GM12872 (cell line): ENCODE results near the gene KSR1.

Source experiments
- TF ChIP-seq, protein P1 (sequence below): IDR thresholded peaks from 3 replicates; pipeline ENCODE4 v1.5.1; 2011; ENCODE audit warnings: low read depth, mild to moderate bottlenecking, low read length, moderate library complexity; ENCODE audit not compliant: insufficient read depth

Gene KSR1

DNA sequence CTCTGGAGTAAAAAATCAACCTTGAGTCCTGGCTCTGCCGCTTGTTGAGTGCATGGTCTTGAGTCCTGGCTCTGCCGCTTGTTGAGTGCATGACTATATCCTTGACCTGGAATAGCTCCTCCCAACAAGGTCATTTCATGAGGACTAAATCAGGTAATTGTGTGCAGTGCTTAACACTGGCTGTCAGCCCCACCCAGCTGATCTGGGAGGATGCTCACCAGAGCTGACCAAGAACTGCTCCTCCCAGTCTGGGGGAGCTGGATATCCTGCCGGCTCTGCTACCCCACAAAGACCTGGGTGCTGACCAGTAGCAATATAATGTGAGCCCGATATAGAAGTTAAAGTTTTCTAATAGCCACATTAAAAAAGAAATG, 154.0 kb downstream of the KSR1 start:
- TF ChIP-seq, protein P1, sequence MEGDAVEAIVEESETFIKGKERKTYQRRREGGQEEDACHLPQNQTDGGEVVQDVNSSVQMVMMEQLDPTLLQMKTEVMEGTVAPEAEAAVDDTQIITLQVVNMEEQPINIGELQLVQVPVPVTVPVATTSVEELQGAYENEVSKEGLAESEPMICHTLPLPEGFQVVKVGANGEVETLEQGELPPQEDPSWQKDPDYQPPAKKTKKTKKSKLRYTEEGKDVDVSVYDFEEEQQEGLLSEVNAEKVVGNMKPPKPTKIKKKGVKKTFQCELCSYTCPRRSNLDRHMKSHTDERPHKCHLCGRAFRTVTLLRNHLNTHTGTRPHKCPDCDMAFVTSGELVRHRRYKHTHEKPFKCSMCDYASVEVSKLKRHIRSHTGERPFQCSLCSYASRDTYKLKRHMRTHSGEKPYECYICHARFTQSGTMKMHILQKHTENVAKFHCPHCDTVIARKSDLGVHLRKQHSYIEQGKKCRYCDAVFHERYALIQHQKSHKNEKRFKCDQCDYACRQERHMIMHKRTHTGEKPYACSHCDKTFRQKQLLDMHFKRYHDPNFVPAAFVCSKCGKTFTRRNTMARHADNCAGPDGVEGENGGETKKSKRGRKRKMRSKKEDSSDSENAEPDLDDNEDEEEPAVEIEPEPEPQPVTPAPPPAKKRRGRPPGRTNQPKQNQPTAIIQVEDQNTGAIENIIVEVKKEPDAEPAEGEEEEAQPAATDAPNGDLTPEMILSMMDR, result no peak

DNA sequence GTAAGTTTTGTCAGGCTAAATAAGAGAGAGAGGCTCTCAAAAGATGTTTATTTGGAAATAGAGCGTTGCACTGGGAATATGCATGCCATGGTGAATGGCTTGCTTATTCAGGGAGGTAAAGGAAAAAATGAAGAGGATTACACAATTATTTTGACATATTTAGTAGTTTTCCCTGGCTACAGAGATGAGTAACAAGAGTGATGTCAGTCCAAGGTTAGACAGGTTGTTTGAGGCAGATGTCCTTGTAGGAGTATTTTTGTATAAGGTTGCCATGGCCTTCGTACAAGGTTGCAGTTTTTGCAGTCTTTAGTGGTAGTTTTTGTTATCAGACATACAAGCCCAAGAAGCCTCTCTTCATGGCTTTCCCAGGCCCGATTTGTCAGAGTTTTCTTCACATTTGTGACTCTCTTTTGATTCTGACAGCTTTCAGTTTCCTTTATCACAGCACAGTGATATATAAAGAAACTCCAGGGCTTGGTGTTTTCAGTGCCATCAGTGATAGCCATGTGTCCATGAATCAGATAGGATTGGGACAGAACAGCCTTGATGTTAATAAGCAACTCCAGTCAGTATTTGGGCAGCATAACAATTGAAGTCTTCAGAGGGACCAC, 156.0 kb downstream of the KSR1 start:
- TF ChIP-seq, protein P1, result no peak

DNA sequence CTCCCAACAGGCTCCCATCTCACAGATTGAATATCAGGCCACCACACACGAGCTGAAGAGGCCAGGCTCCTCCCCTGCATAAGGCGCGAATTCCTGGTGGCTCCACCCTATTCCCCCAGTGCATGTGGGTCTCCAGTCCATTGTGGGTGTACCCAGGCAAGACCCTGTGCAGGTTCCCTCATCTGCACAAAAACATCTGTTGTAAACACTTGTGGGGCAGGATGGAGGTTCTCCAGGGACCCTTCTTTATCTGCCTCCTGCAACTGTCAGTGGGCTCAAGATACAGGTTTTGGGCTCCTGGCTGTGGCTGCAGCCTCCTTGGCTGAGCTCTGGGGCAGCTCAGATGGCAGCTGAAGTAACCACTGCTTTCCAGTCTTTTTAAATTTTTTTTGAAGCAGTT, 157.2 kb downstream of the KSR1 start:
- TF ChIP-seq, protein P1, result no peak

DNA sequence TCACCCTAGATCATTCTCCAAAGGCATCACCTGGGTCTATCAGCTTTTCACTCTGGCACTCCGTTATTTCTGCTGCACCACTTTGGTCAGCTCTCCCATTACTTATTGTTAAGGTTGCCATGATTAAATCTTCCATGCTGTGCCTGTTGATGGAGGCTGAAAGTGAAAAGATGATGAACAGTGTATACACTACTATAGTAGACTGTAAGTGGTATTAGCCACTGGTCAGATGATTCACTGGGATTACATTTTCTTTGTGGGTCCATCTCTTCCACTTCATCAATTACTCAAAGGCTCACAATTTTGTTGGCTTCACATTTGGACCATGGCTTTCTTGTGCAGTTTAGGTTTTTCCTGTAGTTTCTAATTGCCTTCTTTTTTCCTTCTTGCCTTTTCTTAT, 158.9 kb downstream of the KSR1 start:
- TF ChIP-seq, protein P1, result no peak

DNA sequence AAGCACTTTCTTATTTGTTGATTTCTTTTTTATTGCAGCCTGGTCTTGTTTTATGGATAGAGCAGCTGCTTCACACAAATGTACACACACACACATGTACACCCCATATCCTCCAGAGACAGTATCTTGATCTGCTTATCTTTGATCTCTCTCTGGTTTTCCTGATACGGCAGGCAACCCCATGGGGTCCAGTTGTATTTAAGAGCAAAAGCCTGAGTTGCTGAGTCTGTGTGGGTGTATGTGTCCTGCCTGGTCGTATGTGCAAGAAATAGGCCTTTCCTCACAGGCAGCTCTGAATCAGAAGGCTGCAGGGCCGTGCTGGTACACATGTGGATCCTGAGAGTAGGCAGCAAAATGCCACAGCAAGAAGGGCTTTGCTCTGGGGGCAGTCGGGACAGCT, 160.2 kb downstream of the KSR1 start:
- TF ChIP-seq, protein P1, result no peak

DNA sequence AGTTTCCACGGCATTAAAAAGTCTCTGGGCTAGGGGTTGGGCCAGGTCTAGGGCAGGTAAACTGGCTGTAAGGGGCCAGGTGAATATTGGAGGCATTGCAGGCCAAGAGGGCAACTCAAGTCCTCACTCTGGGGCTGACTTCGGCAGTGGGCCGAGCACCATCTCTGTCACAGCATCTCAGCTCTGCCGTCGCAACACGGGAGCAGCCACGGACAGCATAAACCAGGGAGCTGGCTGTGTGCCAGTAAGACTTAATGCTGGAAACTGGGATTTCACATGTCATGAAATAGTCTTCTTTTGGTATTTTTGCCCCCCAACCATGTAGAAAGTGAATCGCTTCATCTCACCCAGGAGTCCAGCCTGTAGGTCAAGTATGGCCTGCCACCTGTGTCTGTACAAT, 162.2 kb downstream of the KSR1 start:
- TF ChIP-seq, protein P1, result no peak

DNA sequence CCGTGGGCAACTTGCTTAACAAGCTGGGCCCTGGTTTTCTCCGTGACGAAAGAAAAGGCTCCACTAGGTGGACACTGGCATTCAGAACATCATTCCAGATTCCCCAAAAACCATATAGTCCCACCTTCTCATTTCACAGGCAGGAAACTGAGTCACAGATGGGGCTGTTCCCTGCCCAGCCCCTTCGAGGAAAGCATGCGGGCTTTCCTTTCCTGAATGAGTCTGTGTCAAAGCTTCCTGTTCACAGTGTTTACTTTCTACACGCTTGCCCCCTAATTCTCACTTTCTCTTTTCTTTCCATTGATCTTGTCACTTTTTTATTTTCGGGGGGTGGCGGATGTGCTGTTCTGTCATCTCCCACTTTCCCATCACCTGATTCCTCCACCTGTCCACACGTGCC, 164.5 kb downstream of the KSR1 start:
- TF ChIP-seq, protein P1, result no peak
